ENCODE data around the gene ELK3. TPM values are rescaled to one million over a fixed set of nuclear protein-coding genes. Genes with fewer than 3 reads are reported as not detected.

The ELK3 gene
- total RNA-seq, 1 donor, result 26.1 TPM

DNA sequence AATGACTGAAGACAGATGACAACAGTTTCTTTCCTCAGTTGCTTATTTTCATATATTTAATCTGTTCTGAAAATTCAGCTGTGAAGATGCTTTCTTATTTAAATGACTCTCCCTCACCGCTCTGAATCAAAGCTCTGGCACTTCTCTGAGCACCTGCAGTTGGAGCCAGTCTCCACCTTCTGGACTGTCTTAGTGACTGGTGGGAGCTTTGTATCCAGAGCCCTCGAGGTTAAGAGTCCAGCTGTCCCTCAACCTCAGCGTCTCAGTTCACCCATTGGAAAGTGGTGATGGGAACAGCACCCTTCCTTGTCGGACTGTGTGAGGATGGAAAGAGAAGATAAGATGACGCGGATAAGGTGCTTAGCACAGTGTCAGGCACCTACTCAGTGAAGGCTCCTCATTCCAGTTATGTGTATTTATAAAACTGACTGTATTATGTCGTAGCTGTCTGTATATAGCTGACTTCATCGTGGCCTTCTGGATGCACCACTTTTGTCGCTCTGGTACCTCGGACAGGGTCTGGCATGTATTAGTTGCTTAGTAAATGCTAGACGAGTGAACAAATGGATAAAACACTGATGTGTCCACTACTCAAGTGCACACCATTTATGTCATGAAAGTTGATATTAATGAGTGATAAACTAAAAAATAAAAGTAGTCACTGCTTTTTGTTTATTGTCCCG lies 34.5 kb downstream of the ELK3 start:
- DNase-seq (ENCODE audit: low read depth in 2 of 3, low spot score in 2 of 3), result no peak

DNA sequence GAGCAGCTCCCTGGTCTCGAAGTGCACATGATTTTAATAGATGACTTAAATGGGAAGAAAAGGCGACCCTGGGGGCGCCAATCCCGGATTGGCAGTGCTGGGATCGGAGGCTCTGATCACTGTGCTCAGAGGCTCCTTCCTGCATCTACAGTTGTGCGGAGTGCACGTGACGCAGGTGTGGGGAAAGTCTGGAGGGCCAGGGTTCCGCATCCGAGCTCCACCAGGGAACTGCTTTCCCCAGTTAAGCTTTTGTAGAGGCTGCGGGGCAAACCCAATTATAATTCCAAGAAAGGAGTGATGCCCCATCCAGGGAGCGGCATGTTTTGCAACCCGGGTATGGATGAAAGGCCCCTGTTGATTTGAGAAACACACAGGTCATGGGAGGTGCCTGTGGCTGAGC lies 36.5 kb downstream of the ELK3 start:
- DNase-seq (ENCODE audit: low read depth in 2 of 3, low spot score in 2 of 3), result no peak

DNA sequence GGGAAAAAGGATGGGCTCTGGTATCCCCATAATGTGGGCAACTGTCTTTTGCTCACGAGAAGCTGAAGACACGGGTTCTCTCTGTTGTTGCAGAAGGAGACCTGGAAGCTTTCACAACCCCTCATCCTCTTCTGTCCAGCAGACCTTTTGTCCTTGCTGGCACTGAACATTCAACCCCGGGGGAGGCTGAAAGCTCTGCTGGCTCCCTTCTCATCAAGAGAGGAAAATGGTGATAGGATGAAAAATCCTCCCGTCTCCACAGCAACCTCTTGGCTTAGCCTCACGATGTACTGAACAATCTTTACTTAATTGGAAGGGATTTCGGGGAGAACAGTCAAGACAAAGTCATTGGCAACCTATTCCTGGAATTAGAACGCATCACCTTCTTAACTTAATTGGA lies 39.0 kb downstream of the ELK3 start:
- no peak for DNase-seq (ENCODE audit: low read depth in 2 of 3, low spot score in 2 of 3)

DNA sequence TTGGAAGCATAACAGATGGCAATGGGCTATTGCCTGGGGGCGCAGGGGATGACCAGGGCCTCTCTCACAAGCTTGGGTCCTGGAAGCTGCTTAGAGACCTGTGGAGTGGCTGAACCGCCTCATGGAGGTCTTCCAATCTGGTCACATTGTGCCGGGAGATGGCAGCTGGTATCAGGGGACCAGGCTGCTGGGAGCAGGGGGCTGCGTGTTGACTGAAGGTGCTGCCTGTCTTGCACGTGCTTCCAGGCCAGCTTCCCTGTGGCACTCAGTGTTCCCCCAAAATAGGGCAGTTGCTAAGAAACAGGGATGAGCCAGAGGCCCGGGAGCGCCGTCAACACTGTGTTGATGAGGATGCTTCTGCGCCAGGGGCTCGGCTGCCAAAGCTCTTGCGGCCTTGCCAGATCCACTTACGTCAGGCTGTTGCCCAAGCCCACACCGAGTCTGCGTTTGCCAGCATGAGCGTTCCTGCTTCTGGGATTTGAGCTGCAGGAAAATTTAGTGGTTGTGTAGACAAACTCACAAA lies 39.8 kb downstream of the ELK3 start:
- no peak for DNase-seq (ENCODE audit: low read depth in 2 of 3, low spot score in 2 of 3)

DNA sequence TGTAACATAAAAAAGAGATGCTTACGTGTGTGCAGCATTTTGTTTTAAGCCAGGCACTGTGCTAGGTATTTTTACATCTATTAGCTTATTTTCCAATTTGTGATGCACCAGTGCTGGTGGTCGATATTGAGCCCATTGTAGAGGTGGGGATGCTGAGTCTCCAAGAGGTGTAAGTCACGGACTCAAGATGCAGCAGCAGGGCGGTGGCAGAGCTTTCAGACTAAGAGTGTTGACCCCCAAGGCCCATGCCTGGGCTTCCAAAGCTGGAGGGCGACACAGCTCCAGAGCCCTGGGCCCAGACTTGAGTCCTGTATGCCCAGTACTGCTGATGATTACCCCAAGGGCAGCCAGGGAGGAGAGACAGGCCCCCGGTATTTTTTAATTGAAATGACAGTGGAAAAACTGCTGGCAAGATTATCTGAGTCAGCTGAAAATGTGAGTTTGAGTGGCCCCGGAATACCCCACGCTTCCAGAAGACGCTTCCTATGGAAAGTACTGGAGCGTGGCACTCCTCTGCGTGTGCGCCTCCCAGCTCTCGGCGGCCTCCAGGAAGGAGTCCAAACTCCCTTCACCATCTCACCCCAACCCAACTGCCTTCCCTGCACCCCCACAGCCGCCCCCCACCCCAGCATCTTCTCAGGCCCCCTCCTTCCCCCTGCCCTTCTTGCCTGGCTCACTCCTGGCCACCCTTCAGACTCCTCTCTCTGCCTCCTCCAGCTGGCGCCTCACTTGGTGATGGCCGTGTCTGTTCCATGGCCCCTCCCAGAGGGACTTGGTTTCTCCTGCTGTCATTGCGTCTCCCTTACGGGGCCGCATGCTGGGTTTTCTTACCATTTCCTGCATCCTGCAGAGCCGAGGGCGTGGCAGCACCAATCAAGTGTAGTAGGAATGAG lies 40.7 kb downstream of the ELK3 start:
- no peak for DNase-seq (ENCODE audit: low read depth in 2 of 3, low spot score in 2 of 3)

DNA sequence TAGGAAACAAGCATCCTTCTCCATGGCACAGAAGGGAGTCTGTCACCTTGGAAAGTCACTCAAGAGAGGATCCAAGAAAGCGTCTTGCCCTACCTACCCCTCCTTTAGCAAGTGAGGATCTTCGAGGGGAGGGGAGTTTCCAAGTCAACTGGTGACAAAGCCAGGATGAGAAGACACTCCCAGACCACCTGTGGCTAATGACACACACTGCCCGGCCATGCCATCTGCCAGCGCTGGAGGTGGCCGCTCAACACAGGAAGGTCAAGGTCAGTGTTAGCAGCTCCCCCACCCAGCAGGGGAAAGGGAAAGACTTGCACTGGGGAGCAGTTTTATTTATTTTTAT lies 41.3 kb downstream of the ELK3 start:
- DNase-seq (ENCODE audit: low read depth in 2 of 3, low spot score in 2 of 3), result no peak

DNA sequence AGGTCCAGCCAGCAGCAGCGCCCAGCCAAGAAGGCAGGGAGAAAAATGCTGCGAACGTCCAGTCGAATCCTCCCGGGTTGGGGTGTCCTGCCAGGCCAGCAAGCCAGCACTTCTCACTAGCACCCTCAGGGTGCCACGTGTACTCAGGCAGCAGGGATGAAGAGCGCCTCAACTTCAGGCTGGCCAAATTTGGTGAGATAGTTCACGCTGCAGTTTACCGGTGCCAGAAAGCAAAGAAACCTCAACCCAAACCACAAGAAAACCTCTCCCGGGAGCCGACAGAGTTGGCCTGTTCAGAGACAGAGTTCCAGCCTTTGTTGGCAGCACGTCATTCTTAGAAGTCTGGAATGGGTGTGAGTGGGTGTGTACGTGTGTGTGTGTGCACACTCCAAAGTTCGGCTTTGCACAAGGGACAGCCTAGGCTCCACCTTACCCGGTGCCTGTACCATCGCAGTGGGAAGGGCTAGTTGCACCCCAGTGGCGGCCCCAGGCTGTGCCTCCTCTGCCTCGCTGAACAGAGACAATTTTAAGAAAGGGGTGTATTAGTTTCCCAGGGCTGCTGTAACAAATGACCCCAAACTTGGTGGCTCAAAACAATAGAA lies 42.1 kb downstream of the ELK3 start:
- DNase-seq (ENCODE audit: low read depth in 2 of 3, low spot score in 2 of 3), result no peak

DNA sequence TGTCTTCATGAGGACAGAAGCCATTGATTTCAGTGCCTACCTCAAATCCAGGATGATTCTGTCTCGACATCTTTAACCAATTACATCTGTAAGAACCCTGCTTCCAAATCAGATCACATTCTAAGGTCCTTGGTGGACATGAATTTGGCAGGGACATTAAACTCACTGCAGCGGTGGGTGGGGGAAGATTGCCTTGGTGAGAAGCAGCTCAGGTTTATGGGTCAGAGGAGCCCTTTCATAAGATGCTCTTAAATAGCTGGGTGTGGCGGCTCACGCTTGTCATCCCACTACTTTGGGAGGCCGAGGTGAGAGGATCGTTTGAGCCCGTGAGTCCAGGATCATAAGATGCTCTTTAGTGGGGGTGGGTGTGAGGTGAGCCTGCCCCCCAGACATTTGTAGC lies 42.9 kb downstream of the ELK3 start:
- no peak for DNase-seq (ENCODE audit: low read depth in 2 of 3, low spot score in 2 of 3)

DNA sequence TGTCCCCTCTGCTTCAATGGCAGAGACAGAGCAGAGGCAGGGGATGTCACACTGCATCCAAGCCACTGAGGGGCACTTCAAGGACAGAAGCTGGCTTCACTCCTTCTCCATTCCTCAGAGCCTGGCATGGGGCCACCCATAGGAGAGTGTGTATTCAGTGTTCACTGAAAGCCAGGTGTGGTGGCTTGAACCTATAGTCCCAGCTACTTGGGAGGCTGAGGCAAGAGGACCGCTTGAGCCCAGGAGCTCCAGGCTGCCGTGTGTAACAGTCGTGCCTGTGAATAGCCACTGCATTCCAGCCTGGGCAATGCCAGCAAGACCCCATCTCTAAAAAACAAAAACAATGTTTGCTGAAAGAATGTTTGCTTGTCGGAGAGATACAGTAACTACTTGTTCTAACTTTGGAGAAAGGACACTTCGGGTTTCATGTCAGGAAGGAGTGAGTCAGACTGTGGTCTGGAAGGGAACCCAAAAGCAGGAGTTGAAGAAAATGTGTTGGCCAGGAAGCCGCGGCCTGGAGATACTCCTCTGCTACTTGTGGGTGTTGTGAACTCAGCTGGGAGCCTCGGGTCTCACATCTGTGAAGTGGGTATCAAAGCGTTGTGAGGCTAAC lies 43.4 kb downstream of the ELK3 start:
- DNase-seq (ENCODE audit: low read depth in 2 of 3, low spot score in 2 of 3), result peak in 2 of 3 donors; percentile 87 to 91

DNA sequence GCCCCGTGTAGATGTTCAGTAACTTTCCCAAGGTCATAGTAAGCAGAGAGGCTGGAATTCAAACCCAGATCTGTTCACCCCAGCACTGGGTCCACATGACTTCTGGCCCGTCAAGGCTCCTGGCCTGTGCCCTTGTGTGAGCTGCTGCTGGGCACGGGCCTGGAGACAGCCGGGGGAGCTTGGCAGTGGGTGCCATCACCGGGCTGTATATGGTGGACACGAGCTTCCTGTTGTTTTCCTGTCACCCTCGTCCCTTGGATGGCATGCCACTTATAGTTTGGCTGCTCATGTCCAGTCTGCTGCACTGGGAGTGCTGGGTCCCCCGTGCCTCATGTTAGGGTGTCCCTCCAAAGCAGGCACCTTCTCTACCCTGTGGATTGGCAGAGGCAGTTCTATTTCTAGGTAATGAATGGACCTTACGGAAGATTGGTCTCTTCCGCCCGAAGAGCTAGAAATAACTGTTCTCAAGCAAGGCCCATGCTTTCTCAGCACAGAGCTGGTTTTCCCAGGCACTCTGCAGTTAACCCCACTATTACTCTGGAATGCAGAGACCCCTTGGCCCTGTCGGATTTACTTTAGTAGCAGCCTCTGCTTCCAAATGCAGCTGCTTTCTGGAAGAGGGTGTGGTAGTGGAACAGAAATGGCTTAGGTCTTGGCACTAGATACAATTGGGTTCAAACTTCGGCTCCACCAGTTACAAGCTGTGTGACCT lies 44.3 kb downstream of the ELK3 start:
- DNase-seq (ENCODE audit: low read depth in 2 of 3, low spot score in 2 of 3), result no peak

DNA sequence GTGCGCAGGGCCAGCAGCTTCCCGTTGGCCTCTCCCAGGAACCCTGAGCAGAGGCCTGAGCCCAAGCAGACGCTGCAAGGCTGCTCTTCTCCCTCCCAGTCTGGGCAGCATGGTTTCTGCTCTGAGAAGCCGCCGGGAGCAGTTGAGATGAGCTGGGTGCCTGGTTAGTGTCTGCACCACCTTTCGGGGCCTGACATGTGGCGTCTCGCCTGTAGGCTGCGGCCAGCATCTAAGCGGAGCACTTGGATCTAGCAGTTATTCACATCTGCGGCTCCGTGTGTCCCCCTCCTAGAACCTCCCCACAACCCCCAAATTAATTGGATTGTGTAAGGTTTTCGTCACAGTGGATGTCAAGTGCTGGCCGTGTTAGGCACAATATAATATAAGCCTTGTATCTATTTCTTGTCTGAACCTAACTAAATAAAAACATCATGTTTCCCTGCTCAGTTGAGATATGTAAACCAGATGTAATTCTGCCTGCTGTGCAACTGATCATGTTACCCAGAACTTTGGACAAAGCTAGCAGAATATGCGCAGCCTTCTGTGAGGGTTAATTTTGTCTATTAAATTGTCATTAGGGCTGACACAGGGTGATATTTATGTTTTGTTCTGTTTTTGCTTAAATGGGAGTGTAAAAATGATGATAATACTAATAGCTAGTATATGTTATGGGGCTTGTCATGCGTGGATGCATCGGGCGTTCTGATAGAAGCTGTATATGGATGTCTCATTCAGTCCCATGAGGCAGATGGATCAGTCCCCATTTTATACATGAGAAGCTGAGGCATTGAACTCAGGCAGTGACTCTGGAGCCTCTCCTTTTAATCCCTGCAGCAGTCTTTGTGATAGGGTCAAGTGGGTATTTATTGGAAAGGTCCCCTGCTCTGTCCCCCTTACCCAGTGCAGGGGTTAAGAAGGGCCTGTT lies 45.8 kb downstream of the ELK3 start:
- DNase-seq (ENCODE audit: low read depth in 2 of 3, low spot score in 2 of 3), result no peak

DNA sequence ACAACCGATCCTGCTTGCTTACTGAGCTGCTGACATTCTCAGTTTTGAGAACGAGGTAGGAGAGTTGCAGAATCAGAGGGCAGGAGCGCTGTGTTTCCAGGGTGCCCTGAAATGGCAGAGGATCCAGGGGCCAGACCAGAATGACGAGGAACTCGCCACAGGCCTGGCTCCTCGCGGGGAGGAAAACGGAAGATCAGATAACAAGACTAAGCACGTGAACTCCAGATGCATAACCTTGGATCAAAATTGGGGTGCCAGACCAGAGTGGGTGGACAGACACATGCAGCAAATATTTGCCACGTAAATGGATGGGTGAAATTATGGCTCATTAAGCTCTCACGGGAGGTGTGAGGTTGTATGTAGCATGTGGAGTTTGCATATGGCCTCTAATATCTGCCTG lies 46.5 kb downstream of the ELK3 start:
- DNase-seq (ENCODE audit: low read depth in 2 of 3, low spot score in 2 of 3), result no peak

DNA sequence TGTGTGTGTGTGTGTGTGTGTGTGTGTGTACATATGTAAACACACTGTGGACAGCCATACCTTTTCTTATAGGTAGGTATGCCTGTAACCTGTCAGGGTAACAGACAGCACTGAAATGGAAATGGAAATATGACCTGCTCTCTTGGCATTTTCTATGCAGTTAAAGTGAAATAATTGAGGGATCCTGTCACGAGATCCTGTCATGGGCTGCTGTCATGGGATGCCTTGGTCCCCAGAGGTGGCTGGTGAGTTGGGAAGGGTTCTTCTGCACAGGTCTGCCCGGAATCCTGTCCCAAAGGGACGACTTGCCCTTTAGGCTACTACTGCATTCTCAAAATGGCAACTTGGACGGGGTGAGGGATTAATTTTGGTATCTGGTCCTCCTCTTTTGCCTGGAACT lies 47.3 kb downstream of the ELK3 start:
- peak in 1 of 3 donors; percentile 23 for DNase-seq (ENCODE audit: low read depth in 2 of 3, low spot score in 2 of 3)

DNA sequence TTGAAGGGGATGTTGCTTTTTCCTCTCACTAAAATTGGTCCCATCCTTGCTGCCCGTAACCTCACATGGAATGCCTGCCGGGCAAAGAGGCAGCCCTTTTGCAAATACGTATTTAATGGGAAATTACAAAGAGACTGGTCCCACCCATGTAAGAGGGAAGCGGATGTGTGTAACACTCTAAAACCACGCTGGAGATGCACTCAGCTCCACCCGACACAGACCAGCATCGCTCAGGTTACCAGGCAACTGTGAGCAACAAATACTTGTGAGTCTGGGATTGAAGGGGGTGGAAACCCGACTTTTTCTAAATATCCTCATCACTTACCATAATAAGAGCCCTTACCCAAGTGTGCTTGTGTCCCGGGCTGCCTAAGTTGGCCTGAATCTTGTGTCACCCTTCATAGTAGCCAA lies 47.7 kb downstream of the ELK3 start:
- peak; percentile 48 to 73 (median 59) for DNase-seq (ENCODE audit: low read depth in 2 of 3, low spot score in 2 of 3)

DNA sequence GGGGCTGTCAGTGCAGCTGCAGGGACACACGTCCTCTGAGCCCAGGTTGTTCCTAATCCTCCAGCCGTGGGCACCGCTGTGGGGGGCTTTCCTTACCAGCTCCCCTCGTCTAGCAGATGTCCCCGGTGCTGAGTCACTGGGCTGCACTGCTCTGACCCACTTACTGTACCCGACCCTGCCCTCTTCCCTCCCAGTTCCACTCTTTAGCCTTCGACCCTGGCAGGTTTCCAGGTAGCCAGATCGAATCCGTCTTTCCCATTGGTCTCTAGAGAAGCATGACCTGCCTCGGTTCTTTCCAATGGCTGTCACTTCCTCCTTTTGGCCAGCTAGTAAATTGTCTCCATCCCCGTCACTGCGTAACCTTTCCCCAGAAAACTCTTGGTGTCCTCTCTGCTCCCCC lies 48.4 kb downstream of the ELK3 start:
- DNase-seq (ENCODE audit: low read depth in 2 of 3, low spot score in 2 of 3), result peak in 1 of 3 donors; percentile 12

DNA sequence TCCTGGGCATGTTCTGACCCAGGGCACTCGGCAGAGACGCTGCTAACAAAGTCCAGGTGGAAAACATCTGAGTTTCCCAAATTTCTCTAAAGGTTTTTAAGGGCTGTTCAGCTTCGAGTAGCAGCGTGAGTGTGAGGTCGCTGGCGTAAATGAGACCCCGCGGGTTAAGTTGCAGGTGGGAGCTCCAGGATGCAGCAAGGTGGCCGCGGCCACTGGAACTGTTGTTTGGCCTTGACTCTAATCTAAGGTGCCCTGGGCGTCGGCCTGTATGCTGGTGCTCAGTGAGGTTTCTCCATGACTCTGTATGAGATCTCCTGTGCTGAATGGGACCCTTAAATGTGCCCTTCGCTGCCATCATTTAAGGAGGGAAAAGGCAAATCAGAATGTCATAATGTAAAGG lies 50.7 kb downstream of the ELK3 start:
- DNase-seq (ENCODE audit: low read depth in 2 of 3, low spot score in 2 of 3), result no peak

DNA sequence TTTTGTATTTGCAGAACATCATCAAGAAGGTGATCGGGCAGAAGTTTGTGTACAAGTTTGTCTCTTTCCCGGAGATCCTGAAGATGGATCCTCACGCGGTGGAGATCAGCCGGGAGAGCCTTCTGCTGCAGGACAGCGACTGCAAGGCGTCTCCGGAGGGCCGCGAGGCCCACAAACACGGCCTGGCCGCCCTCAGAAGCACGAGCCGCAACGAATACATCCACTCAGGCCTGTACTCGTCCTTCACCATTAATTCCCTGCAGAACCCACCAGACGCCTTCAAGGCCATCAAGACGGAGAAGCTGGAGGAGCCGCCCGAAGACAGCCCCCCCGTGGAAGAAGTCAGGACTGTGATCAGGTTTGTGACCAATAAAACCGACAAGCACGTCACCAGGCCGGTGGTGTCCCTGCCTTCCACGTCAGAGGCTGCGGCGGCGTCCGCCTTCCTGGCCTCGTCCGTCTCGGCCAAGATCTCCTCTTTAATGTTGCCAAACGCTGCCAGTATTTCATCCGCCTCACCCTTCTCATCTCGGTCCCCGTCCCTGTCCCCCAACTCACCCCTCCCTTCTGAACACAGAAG lies 52.8 kb downstream of the ELK3 start:
- DNase-seq (ENCODE audit: low read depth in 2 of 3, low spot score in 2 of 3), result no peak

DNA sequence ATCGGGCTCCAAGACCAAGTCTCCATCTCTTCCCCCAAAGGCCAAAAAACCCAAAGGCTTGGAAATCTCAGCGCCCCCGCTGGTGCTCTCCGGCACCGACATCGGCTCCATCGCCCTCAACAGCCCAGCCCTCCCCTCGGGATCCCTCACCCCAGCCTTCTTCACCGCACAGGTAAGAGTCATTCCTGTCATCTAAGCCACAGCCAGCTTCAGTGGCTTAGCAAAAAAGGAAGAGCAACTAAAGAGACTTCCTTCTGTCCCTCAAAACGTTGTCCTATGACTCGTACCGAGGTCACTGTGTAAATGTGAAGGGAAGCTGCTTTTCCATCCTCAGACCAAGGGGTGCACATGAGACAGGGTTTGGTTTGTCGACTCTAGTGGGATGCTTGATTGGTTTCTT lies 53.4 kb downstream of the ELK3 start:
- DNase-seq (ENCODE audit: low read depth in 2 of 3, low spot score in 2 of 3), result no peak
